GM23338 (cell line): Measurements from ENCODE around the gene CDON.

Experiments
- CREB1 ChIP-seq: fragments of 250-450 bp; sonication (Bioruptor Pico); IDR thresholded peaks from 2 replicates; pipeline ENCODE4 v1.5.0; 2020; ENCODE audit warnings: low read depth, mild to moderate bottlenecking, moderate library complexity
- CTCF ChIP-seq, 2 experiments: fragments of 200-600 bp in 1 of 2; sonication (generic) in 1 of 2; conservative IDR thresholded peaks; 2 replicates each; pipeline versions ENCODE4 v1.5.1 to v1.6.1; 2016 to 2017; ENCODE audit warnings: antibody characterized with exemption in 2 of 2, low read depth in 2 of 2, mild to moderate bottlenecking in 2 of 2, moderate library complexity in 1 of 2

- no peak for TF ChIP-seq CREB1 (CRISPR knock-in tag)
- TF ChIP-seq CTCF (conservative IDR thresholded peaks at IDR 0.05; ENCODE audit: low read depth in 2 of 2) = no peak
Observed at GRCh38 chr11:126083829-126084607, 21.4 kb upstream of the CDON start.
